Urothelium cell line (cell line): ENCODE results near the gene PCSK2.
A peak's percentile ranks its signal among the peaks of the same experiment; 100 is the strongest.
"Not testable (repeated sequence)": the region's sequence is repeated elsewhere in the genome, so short reads cannot be mapped to it uniquely, and the experiment has no call there.

Experiments used
- DNase-seq: peaks from one replicate; pipeline ENCODE4 v3.0.0; 2011; ENCODE audit warnings: low spot score, mixed read lengths
- FAIRE-seq: peaks from 2 replicates; lab custom pipeline; 2011; peaks lifted over from hg19 to GRCh38; lab: Jason Lieb, UNC

The PCSK2 gene, protein sequence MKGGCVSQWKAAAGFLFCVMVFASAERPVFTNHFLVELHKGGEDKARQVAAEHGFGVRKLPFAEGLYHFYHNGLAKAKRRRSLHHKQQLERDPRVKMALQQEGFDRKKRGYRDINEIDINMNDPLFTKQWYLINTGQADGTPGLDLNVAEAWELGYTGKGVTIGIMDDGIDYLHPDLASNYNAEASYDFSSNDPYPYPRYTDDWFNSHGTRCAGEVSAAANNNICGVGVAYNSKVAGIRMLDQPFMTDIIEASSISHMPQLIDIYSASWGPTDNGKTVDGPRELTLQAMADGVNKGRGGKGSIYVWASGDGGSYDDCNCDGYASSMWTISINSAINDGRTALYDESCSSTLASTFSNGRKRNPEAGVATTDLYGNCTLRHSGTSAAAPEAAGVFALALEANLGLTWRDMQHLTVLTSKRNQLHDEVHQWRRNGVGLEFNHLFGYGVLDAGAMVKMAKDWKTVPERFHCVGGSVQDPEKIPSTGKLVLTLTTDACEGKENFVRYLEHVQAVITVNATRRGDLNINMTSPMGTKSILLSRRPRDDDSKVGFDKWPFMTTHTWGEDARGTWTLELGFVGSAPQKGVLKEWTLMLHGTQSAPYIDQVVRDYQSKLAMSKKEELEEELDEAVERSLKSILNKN

DNA sequence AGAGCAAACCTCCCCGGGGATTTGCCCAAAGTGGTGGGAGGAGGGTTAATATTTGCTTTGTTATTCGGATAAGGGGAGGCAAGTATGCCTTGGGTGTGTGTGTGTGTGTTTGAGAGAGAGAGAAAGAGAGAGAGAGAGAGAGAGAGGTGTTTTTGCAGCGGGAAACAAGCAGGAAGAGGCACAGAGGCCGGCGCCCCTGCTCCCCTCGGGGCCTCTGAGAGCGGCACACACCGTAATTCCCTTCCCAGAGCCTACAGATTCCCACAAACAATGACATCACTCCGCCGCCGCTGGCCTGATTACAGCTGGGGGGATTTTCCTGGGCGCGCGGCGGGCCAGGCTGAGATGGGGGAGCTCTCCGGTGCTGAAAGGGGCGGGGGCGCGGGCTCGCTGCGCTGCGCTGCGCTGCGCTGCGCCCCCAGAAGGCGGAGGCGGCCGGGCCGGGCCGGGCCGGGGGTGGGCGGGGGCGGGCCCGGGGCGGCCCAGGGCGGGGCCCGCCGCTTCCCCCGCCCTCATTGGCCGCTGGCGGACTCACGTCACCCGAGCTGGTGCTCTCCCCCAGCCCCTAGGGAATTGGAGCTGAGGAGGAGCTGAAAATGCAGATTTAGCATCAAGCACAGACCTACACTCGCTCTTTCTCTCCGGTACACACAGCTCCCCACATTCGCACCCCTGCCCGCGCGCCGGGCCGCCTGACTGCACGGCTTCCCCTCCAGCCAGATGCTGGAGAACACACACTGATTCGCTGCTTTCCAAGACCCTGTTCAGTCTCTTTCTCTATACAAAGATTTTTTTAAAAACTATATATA is at the start of gene PCSK2:
Gene PCSK2 (plus strand): TSS at position 631 of the 809 bp plus-strand sequence. CDS start 266 bp downstream, outside the sequence.
- DNase-seq (peak; percentile 89), FAIRE-seq (peak; percentile 20)

DNA sequence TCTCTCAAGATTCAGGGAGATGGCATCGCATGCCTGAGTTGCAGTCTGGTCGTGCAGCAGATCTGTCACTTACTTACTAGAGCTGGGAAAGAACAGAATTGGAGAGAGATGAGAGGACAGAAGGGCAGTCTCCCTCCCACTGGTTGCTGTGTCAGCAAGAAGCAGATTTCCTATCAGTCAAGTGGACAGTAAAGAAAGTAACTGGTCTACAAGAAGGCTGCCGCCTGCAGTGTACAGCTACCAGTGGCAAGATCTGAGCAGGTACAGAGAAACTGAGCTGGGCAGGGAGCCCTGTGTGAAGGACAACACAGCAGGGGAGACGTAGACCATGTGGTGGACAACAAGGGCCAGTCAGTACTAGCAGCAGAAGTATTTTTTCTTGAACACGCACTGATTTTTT is 49.5 kb upstream of the PCSK2 start:
- DNase-seq (no peak), FAIRE-seq (no peak)

DNA sequence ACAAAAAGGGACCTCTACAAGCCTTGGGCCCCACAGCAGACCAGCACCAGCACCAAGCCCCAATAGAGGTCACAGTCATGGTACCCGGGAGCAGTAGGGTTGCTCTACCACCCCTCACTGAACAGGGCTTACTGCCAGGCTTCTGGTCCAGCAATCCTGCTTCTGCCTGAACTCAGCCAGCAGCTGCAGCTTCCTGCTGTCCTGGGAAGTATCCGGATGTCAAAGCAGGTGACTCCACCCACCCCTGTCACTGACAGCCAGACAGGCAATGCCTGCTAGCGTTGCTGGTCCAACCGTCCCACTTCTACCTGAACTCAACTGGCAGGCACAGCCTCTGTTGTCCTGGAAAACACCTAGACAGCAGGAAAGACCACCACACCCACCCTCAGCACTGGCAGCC is 47.0 kb upstream of the PCSK2 start:
- FAIRE-seq (no peak), DNase-seq (no peak)

DNA sequence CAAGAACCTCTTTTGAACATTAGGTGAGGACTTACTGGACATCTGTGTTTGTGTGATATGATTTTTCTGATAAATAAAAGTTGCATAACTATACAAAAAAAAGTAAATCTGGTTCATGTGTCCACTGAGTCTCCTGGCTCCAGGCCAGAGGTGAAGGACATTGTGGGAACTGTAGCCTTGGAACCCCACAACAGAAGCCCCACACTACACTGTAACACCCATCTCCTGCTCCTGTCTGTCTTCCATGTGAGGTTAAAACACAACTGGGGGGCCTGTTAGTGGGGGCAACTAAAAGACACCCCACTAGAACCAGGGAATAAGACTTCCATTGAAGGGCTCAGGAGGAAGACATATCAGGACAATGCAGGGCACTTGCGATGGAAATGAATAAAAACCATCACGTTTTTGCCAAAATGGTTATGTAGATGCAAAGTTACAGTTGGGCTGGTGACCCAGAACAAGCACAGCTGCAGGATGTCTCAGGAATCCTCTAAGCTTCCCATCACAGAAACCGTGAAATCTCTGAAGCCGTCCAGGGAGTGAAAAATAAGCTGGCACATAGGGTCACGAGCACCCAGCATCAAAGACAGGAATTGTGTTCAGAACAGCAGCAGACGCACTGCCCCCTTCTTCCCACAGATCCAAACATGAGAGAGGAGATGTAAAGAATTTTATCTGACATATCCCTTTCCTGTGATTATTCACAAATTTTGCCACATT is 36.7 kb upstream of the PCSK2 start:
- no peak for FAIRE-seq
- DNase-seq, result no peak

DNA sequence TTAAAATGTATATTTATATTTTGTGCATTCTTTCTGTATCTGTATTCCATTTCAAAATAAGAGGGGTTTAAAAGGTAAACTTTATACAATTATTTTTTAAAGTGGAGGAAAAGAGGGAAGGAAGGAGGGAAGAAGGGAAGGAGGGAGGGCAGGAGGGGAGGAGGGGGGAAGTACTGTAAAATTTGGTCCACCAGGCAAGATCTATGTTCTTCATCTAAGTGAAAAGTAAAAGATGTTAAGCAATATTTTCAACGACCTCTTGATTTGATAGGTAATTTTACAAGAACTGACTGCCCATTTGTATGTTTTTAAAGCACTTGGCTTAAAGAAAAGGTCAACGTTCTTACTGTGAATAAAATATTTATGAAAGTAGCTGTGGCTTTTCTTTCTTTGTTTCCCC is 29.8 kb upstream of the PCSK2 start:
- FAIRE-seq (no peak), DNase-seq (no peak)

DNA sequence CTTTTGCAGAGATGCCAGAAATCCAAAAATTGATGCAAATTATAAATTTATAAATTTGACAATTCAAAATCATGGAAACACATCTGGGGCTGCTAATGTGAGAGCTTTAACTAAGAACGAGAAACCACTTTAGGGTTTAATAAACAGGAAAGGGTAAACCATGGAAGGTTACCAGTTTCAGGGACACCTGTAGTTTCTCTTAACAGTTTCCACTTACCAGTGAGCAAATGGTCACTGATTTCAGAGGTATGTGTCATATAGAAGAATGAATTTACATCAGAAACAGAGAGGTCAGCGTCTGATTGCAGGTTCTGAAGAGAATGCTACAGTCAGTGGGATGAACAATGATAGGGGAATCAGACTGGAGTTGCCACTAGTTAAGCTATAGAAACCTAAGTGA is 24.8 kb upstream of the PCSK2 start:
- no peak for DNase-seq
- FAIRE-seq, result no peak

DNA sequence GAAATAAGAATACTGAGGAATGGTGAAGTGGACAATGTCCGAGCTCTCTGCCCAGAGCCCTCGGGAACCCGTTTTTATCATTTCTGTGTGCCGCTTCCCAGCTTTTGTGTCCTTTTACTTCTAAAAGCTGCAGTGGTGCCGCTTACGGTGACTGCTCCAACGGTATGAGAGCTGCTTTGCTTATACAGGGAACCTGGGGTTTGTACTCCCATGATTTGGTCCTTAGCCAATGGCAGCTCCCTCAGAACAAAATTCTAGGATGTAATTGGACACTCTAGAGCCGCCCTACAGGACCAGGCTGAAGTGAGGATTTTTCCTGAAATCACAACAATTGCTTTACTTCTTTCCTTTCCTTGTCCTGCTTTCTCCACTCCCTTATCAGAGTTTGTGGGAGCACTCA is 24.2 kb upstream of the PCSK2 start:
- no peak for FAIRE-seq

DNA sequence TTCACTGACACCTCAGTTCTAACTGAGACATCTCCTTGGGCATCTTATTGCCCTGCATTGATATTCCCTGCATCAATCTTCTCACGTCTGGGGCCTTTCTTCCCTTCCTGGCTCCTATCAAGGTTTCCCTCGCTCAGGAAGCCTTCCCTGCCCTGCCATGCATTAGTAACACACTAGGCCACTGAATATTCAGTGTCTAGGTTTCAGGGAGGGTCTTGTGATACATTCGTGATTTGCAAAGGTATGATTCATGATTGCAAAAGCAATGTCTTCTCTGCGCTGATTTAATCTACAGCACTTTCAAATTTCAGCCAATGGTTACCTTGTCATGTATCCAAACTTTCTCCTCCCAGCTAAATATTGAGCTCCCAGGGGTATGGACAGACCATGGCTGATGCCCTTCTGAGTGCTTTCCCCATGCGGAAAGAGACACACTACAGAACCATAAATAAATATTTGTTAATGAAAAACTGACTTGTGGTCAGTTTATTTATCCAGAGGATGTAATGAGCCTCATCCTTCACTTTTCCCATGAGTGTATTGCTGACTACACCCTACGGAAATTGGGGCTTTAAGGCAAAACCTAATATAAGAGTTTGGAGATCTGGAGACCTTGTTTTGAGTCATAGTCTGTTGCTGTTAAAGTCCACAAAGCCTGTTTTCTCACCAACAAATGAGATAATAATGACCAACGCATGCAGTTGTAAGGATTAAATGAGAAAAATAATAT is 21.6 kb upstream of the PCSK2 start:
- no peak for DNase-seq
- no peak for FAIRE-seq

More for the DNA sequence above, 24.2 kb upstream of the PCSK2 start:
- DNase-seq, result no peak

DNA sequence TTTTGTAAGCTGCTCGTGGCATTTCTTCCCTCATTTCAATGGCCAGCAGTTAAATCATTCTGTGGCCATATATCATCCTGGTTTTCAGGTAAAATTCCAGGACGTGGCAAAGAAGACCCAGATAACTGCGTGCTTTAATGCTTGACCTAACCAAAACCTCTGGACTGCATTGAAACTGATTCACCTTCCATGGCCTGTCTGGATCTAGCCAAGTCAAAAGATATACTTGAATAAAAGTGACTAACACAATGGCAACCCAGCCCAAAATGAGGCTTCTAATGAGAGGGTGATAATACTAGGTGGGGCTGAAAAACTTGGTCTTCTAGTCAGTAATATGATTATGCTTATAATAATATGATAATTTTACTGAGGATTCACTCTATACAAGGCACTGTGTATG is 16.5 kb upstream of the PCSK2 start:
- no peak for DNase-seq
- FAIRE-seq, result no peak

DNA sequence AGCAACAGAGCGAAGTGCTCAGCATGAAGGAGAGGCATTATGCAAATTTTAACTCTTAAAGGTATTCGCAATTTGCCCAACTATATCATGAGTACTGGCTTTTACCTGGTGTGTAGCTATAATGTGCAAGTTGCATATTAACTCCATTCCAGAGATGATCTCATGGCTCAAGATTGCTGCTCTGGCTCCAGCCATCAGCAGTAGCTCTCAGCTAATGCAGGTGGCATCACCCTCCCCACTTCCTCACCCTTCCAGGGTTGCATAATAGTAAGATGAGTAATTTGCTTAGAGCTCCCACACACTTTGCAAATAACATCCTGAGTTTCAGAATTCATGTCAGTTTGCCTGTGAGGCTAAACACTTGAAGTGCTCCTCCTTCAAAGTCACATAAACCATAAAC is 15.9 kb upstream of the PCSK2 start:
- FAIRE-seq (peak; percentile 40), DNase-seq (peak; percentile 84)

DNA sequence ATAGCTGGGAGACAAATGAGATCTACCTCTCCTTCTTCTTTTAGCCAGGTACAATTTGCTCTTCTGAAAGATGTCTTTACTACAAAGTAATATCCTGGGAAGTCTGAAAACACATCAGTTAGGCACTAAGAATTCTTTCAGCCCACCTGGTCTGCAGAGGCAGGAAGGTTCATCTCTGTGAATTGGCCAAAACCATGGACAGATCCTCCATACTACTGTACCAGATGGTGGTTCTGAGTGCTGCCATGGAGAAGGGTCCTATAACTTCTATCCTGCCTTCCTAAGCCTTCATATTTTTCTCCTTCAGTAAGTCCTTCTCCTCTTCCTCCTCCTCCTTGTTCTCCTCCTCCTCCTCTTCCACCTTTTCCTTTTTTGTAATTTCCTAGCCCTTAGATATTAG is 11.7 kb upstream of the PCSK2 start:
- no peak for DNase-seq
- FAIRE-seq, result no peak

DNA sequence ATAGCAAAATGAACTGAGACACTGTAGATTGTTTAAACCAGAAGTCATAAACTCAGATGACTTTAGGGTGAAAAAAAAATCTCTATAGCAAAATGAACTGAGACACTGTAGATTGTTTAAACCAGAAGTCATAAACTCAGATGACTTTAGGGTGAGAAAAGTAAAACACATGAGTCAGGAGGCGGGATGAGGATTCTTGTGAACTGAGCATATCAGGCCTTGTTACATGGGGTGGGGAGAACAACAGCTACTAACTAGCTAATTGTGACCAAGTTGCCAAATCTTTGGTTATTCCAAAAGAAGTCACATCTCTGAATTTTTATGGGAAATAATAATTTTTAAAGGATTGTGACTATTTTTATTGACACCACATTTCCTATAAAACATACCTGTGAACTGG is 7.0 kb upstream of the PCSK2 start:
- FAIRE-seq, result not testable (repeated sequence)

DNA sequence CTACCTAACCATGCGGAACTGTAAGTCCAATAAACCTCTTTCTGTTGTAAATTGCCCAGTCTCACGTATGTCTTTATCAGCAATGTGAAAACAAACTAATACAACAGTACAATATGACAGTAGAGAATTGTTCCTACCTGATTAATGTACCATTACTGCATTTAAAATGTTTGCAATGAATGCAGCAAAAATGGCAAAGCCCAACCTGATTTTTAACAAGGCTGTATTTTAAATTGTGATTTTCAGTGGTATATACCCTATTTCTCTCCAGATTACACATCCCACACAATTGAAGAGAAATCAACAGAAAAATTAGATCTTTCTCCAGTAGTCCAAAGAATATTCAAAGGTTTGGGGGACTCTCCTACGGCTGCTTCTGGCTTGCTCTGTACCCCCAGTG is 3.3 kb upstream of the PCSK2 start:
- FAIRE-seq (no peak), DNase-seq (no peak)

More for the DNA sequence above, 7.0 kb upstream of the PCSK2 start:
- not testable (repeated sequence) for DNase-seq

DNA sequence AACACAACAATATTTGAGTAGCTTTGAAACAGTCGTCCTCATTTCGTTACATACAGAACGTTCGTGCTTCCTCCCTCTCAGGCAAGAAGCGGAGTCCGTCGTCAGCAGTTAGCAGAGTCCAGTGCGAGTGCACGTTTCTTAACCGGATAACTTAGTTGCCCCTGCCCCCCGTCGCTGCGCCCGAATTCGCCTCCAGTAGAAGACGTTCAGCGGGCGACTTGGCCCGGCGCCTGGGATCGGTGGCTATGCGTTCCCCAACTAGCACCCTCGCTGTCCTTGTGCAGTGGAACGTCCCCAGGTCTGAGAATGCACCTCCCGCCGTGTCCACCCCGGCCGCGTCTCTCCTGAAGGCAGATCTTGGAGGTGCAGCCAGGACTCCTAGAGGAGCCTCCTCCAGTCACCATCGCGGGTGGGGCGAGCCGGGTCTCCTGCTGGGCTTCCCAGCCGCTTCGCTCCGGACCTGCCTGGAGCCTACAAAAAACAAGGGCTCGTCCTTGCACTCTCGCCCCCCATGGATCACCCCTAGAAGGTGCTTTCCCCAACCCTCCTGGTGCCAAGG is 910 bp upstream of the PCSK2 start:
- peak; percentile 79 for FAIRE-seq

DNA sequence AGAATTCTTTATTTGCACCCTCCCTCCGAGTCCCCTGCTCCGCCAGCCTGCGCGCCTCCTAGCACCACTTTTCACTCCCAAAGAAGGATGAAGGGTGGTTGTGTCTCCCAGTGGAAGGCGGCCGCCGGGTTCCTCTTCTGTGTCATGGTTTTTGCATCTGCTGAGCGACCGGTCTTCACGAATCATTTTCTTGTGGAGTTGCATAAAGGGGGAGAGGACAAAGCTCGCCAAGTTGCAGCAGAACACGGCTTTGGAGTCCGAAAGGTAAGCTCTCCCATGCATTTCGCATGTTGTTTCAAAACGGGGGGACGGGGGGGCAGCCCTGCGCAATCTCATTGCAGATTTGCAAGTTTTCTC is 357 bp downstream of the PCSK2 start:
- FAIRE-seq, result no peak
- DNase-seq, result no peak

More for the DNA sequence above, 910 bp upstream of the PCSK2 start:
- DNase-seq, result peak; percentile 26

DNA sequence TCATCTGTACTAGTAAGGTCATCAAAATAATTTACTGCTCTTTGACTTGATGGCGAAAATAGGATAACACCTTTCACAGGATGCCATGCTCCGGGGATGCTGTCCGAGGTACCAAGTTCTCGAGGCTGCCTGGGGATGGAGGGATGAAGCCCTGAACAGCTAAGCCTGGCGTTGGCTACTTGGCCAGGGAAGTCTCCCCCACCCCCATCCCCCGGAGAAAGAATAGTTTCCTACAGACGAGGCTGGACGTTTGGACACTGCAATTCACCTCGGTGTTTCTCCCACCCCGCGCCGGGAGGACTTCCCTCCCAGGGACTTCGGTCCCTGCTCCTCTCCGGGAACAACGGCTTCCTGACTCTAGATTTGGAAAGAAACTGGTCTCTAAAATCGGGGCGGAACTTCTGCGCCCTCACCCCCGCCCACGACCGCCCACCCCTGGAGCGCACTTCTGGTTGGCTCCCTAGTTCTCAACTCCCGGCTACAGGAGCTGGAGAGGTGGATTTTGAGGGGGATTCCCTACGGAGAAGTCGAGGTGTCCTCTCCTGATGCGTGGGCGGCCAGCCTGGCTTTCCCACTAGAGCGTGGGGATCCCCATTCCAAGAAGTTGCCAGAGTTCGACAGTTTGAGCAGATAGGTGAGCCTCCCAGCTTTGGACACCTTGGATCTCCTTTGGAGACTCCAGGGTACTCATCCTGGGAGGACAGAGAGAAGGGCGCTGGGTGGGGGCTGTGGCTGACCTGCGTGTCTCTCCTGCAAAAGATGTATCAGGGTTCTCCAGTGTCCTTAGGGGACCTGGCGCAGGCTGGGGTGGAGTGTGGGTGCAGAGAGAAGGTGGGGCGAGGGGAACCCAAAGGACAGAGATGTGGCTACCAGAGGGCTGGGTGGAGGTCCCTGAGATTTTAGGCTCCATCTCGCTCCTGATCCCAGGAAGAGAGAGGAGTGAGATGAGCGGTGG is 1.1 kb downstream of the PCSK2 start:
- DNase-seq (peak; percentile 56), FAIRE-seq (no peak)

DNA sequence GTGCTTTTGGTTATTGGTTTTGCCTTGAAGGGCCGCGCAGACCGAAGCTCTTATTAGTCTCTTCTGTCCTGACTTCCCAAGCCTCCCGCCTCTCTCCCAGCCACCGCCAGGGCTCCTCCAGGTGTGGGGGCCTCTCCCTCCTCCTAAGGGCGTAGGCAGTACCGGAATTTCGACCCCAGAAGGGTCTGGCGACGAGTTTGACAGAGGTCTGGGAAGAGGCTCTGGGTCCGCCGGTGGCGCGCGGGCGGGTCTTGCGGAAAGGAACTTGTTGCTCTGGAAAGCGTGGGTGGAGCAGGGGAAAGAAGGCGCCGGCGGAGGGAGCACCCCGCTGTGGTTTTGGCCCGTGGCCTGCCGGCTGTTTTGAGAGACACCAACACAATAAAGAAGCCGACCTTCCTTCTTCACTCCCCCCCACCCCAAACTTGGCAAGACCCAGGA is 1.8 kb downstream of the PCSK2 start:
- FAIRE-seq (no peak), DNase-seq (peak; percentile 26)

DNA sequence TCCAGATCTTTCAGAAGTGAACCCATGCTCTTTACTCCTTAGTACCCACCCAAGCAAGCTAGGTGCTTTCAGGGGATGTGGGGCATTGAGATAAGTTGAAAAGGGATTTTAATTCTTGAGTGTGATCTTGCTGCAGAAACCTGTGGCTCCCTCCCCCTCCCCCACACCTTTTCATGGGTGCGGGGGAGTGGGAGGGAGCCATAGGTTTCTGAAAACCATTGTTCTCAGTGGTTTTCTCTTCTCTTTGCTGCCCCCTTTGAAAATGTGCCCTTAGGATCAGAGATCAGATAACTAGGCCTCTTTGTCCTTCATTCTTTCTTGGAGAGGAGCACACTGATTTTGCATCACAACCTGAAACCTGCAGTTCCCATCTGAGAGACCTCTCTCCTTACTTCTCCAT is 2.4 kb downstream of the PCSK2 start:
- FAIRE-seq (no peak), DNase-seq (no peak)

DNA sequence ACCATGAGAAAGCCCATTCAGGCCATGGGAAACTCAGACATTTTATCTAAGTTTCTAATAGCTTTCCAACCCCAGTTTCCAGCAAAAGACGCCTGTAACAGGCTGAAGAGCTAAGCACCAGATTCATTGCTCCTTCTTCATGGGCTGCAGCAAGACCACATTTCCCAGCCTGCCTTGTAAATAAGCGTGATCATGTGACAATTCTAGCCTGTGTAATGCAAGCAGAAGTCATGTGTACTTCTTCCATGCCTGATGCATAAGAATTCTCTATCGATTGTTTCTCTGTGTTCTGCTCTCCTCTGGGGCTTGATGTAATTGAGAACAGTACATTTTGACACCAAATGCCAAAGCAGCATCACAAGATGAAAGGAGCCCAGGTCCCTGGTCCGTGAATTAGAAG is 6.8 kb downstream of the PCSK2 start:
- FAIRE-seq (no peak), DNase-seq (no peak)
